A375 (cell line): ENCODE data around the gene CTCFL. TPM values are rescaled to one million over a fixed set of nuclear protein-coding genes. Genes with fewer than 3 reads are reported as not detected.

Source experiments
- total RNA-seq: library from RNA; depleted of rRNA; stranded (reverse); fragments of >200 nt; shearing (Covaris generic); gene quantifications from 2 replicates; pipeline ENCODE4 v1.2.3, GENCODE V29; 2014; rRNA removed

Gene CTCFL
- total RNA-seq, result not detected in 2 replicates

GRCh38 chr20:57524511-57525176 lies at the start of gene CTCFL:
Gene CTCFL, minus strand, starts transcription at chr20:57525140. Its CDS starts 935 bp downstream, at chr20:57524205.

GRCh38 chr20:57560554-57561355 lies 35.8 kb upstream of the CTCFL start, which contains the start of gene PCK1:
Gene PCK1, plus strand, starts transcription at chr20:57561110. Its CDS starts 302 bp downstream, at chr20:57561412.

Other genes starting within 250 kb of the CTCFL start
- gene SPO11, start 195.3 kb downstream of the CTCFL start, total RNA-seq, result not detected in 2 replicates
- 74.4 and 91.4 TPM in 2 replicates for gene RAE1, start 173.9 kb downstream of the CTCFL start, total RNA-seq
- 15.7 and 16.4 TPM in 2 replicates for gene RBM38, start 133.7 kb downstream of the CTCFL start, total RNA-seq
- gene PCK1, start 36.0 kb upstream of the CTCFL start, total RNA-seq, result 0.04 TPM in 1 of 2 replicates, not detected in the other
- not detected in 2 replicates for gene ZBP1, start 95.3 kb upstream of the CTCFL start, total RNA-seq
- 15.9 and 19.4 TPM in 2 replicates for gene PMEPA1, start 184.9 kb upstream of the CTCFL start, total RNA-seq